GM19238 (cell line): ENCODE measurements around the gene OSGIN1.

ENCODE experiments used
- DNase-seq: peaks from one replicate; pipeline ENCODE4 v3.0.0; 2011; ENCODE audit warnings: low spot score; ENCODE audit not compliant: insufficient read length

Gene OSGIN1

GRCh38 chr16:83970430-83970815 lies 17.4 kb downstream of the OSGIN1 start:
- DNase-seq = no peak

- DNase-seq = no peak
Measured at GRCh38 chr16:83971165-83972130, 18.4 kb downstream of the OSGIN1 start.

- DNase-seq = no peak
Measured at GRCh38 chr16:83972256-83973008, 19.4 kb downstream of the OSGIN1 start.

GRCh38 chr16:83973077-83973476 lies 20.0 kb downstream of the OSGIN1 start:
- no peak for DNase-seq

- no peak for DNase-seq
Measured at GRCh38 chr16:83973581-83974385, 20.7 kb downstream of the OSGIN1 start.

GRCh38 chr16:83974475-83974874 lies 21.4 kb downstream of the OSGIN1 start:
- no peak for DNase-seq

- no peak for DNase-seq
Measured at GRCh38 chr16:83975590-83976260, 22.7 kb downstream of the OSGIN1 start.

- no peak for DNase-seq
Measured at GRCh38 chr16:83977056-83977815, 24.2 kb downstream of the OSGIN1 start.

GRCh38 chr16:83978401-83978904 lies 25.4 kb downstream of the OSGIN1 start:
- no peak for DNase-seq

GRCh38 chr16:83979441-83979840 lies 26.4 kb downstream of the OSGIN1 start:
- DNase-seq = no peak

GRCh38 chr16:83980794-83981193 lies 27.8 kb downstream of the OSGIN1 start:
- DNase-seq = no peak

- DNase-seq = no peak
Measured at GRCh38 chr16:83981799-83982198, 28.8 kb downstream of the OSGIN1 start.

- no peak for DNase-seq
Measured at GRCh38 chr16:83983491-83983890, 30.5 kb downstream of the OSGIN1 start.

- DNase-seq = no peak
Measured at GRCh38 chr16:83989300-83989699, 36.3 kb downstream of the OSGIN1 start.

- DNase-seq = no peak
Measured at GRCh38 chr16:83990492-83990891, 37.5 kb downstream of the OSGIN1 start.

- DNase-seq = no peak
Measured at GRCh38 chr16:83992624-83993023, 39.6 kb downstream of the OSGIN1 start.

GRCh38 chr16:83994087-83994486 lies 41.0 kb downstream of the OSGIN1 start:
- DNase-seq = no peak

- DNase-seq = no peak
Measured at GRCh38 chr16:83994703-83995102, 41.7 kb downstream of the OSGIN1 start.

- DNase-seq = no peak
Measured at GRCh38 chr16:83995754-83996153, 42.7 kb downstream of the OSGIN1 start.
